Gastrocnemius medialis (tissue), 4 donors: Measurements from ENCODE around the gene KRT7.

ENCODE experiments used
- POLR2A ChIP-seq, 2 donors: fragments of 450-650 bp; IDR thresholded peaks; one replicate each; pipeline ENCODE4 v1.6.1; 2017; ENCODE audit warnings: antibody characterized with exemption in 2 of 2, mild to moderate bottlenecking in 2 of 2, moderate library complexity in 2 of 2
- TF ChIP-seq, protein P1 (sequence below), 5 experiments: fragments of 450-650 bp in 3 of 5; fragments of 200-600 bp in 2 of 5; sonication (generic) in 2 of 5; IDR thresholded peaks in 4 of 5; conservative IDR thresholded peaks in 1 of 5; 1 replicate in 4 of 5; 2 replicates in 1 of 5; pipeline ENCODE4 v1.5.1; 2016 to 2019; ENCODE audit warnings: antibody characterized with exemption in 5 of 5, mild to moderate bottlenecking in 3 of 5, moderate library complexity in 3 of 5

DNA sequence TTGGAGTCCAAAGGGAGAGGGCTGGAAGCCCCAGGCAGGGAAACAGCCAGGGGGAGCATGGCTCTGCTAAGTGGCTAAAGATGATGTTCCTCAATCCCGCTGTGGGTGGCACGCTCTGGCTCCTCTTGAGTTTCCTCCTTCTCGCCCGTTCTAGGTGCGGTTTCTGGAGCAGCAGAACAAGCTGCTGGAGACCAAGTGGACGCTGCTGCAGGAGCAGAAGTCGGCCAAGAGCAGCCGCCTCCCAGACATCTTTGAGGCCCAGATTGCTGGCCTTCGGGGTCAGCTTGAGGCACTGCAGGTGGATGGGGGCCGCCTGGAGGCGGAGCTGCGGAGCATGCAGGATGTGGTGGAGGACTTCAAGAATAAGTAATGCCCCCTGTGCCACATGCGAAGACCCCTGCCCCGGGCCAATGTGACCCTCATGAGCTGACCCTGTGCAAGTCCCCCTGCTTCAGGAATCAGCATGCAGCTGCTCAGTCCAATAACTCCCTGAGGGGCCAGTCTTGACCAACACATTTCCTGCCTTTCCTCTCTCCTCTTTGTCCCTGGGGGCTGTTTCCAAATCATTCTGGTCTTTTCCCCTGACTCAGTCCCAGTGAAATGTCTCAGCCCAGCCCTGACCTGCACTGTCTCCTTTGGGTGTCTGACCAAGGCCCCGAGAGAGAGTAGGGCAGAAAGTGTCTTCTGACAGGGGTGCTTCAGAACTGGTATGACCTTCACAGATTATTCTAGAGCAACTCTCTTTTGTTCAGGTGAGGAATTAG, 2.1 kb downstream of the KRT7 start:
- no peak for TF ChIP-seq POLR2A (IDR thresholded peaks at IDR 0.05)
- TF ChIP-seq, protein P1, sequence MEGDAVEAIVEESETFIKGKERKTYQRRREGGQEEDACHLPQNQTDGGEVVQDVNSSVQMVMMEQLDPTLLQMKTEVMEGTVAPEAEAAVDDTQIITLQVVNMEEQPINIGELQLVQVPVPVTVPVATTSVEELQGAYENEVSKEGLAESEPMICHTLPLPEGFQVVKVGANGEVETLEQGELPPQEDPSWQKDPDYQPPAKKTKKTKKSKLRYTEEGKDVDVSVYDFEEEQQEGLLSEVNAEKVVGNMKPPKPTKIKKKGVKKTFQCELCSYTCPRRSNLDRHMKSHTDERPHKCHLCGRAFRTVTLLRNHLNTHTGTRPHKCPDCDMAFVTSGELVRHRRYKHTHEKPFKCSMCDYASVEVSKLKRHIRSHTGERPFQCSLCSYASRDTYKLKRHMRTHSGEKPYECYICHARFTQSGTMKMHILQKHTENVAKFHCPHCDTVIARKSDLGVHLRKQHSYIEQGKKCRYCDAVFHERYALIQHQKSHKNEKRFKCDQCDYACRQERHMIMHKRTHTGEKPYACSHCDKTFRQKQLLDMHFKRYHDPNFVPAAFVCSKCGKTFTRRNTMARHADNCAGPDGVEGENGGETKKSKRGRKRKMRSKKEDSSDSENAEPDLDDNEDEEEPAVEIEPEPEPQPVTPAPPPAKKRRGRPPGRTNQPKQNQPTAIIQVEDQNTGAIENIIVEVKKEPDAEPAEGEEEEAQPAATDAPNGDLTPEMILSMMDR (IDR thresholded peaks at IDR 0.05 in 4 of 5, conservative IDR thresholded peaks at IDR 0.05 in 1 of 5), result no peak
